Fibroblast of skin of abdomen (primary cell): ENCODE measurements around the gene GAL3ST3.
A peak's percentile ranks its signal among the peaks of the same experiment; 100 is the strongest.
"Not testable (repeated sequence)": the region's sequence is repeated elsewhere in the genome, so short reads cannot be mapped to it uniquely, and the experiment has no call there.

Experiments
- DNase-seq: peaks from one replicate; pipeline ENCODE4 v3.0.0-alpha.2; 2013

The GAL3ST3 gene

DNA sequence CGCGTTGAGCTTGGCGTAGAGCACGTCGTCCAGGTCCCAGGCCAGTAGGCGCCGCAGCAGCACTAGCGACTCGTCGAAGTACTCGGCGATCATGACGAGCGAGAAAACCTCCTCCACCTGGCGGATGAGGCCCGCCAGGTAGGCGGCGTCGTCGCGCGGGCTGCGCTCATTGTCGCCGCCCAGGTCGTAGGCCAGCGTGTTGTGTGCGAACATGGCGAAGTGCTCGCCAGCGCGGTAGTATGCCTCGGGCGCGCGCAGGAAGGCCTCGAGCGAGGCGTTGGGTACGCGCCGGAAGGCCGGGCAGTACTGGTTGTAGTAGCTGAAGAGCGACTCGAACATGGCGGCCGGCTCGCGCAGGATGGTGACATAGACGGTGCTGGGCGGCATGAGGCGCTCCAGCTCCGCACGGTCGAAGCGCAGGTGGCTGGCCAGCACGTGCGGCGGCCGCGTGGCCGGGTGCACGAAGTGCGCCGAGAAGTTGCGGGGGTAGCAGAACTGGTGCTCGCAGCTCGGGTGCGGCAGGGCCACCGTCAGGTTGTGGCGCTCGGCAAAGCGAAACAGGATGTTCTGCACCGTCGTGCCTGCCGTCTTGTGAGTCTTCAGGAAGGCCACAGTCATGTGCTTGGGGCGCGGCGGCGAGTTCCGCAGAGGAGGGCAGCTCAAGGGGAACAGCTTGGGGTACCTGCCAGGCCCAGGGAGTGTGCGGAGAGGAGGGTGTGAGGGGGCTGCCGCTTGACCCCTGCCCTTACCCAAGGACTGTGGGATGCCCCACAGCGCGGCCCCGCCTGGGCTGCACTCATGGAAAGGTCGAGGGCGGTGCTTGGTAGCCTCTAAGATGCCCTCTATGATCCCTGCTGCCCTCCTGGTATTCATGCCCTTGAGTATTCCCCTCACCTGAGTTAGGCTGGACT lies 5.7 kb downstream of the GAL3ST3 start:
- DNase-seq: no peak

DNA sequence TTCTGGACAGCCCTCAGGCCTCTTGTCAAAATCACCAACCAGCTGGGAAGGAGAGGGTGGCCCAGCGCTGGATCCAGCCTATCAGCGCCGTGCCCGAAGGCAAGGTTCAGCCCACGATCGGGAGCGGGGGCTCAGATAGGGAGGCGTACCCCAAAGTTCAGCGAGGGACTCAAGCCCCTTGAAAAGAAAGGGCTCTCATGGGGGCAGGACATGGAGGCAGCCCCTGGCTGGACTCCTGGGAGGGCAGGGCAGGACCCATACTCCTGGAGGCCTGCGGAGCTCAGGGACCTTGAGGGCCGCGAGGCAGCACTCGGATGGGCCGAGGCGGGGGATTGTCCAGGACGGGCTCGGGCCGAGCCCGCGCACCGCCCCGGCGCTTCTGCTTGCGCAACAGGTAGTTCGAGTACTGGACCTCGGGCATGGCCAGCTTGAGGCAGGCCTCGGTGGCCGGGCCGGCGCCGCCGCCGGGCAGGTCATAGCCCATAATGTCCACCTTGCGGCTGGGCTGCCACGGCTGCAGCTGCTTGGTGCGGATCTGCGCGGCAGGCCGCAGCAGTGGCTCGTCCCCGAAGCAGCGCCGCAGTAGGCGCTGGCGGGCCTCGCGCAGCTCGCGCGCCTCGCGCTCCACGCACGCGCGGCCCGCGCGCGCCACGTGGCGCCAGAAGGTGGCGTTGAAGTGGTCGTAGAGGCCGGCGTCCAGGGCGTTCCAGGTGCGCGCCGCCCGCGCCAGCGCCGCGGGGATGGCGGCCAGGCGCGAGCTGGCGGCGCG lies 6.5 kb downstream of the GAL3ST3 start:
- DNase-seq: no peak

DNA sequence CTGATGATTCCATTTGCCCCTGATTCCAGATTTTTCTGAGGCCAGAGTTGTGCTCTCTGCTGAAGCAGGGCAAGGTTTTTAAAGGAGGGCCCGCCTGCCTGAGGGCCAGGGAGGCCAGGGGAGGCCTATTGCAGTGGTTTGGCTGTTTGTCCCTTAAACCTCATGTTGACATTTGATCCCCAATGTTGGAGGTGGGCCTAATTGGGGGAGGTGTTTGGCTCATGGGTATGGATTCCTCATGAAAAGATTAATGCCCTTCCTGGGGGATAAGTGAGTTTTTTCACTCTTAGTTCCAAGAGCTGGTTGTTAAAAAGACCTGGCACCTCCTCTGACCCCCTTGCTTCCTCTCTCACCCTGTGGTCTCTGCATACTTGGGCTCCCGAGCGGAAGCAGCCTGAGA lies 9.2 kb downstream of the GAL3ST3 start:
- no peak for DNase-seq

DNA sequence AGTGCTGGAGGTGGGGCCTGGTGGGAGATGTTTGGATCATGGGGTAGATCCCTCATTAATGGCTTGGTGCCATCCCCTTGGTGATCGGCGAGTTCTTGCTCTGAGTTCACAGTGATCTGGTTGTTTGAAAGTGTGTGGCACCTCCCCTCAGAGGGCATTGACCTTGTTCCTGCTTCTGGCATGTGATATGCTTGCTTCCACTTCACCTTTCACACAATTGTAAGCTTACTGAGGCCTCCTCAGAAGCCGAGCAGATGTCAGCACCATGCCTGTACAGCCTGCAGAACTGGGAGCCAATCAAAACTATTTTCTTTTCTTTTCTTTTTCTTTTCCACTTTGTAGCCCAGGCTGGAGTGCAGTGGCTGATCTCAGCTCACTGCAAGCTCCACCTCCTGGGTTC lies 11.6 kb downstream of the GAL3ST3 start:
- no peak for DNase-seq

DNA sequence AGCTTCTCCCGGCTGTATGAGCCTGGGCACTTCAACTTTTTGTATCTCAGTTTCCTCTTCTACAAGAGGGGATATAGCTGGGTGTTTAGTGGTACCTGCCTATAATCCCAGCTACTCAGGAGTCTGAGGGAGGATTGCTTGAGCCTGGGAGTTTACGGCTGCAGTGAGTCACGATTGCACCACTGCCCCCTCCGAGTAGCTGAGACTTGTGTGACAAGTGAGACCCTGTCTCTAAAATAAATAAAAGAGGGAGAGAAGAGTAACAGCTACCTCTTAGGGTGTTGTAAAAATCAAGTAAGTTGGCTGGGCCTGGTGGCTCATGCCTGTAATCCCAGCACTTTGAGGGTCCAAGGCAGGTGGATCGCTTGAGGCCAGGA lies 12.6 kb downstream of the GAL3ST3 start:
- DNase-seq: no peak

DNA sequence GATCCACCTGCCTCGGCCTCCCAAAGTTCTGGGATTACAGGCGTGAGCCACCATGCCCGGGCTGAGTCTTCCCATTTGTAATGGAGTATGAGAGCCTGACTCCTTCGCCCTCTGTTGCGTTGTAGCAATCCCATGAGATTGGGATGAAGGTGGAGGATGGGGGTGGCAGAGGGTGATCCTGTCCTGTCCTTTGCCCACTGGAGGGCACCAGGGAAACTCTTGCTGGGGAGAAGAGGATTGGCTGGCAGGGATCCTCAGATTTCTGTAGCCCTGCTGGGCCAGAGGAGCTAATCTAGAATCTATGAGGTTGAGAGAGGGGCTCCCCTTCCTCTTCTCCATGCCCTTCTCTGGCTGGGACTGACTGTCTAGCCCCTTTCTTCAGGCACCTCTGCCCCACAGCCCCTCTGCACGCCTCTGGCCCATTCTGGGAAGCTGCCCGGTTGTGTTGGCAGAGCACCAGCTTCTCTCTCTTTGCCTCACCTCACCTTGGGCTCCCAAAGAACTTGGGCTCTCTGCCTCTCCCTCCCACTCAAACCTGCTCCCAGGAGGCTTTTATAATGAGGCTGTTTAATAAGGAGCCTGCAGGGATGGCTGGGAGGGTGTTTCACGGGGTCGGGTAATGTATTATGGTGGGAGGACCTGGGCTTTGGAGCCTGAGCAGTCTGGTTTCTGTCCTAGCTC lies 13.2 kb downstream of the GAL3ST3 start:
- no peak for DNase-seq

DNA sequence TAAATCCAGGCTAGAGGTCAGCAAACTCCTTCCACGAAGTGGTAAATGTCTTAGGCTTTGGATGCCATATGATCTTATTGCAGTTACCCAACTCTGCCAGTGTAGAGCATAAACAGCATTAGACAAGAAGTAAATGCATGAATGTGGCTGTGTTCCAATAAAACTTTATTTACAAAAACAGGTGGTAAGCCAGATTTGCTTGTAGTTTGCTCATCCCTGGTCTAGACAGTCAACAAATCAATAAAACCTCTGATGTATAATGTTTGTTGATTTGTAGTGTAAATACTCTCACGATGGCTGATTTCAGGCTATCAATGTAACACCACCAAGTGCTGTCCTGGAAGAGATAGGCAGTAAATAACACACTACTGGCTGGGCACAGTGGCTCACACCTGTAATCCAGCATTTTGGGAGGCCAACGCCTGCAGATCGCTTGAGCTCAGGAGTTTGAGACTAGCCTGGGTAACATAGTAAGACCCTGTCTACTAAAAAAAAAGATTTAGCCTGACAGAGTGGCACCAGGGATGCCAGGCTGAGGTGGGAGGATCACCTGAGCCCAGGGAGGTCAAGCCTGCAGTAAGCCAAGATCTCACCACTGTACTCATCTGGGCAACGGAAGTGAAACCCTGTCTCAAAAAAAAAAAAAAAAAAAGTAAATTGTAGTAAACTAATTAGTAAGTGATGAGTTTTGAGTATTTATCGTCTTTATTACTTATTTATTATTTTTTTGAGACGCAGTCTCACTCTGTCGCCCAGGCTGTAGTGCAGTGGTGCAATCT lies 15.8 kb downstream of the GAL3ST3 start:
- DNase-seq: no peak

DNA sequence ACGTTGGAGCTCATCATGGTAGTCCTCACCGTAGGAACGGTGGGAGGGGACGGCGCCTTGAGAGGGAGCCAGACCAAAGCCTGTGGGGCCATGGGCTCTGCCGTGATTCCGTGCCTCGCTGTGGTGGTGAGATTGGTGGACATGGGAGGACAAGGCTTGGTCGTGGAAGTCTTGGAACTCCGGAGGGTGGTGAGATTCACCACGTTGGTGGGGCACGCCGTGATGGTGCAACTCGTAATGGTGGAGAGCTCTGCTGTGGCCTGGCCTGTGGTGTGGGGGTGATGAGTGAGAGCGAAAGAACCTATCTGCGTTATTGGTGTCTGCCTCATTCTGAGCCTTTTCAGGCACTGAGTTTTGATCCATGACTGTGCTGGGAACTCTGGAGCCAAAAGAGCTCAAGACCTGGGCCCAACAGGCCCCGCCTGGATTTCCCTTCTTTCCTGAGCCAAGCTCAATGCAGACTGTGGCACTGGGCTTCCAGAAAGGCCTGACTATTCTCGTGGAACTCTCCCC lies 22.9 kb downstream of the GAL3ST3 start, which contains the start of gene CATSPER1:
CATSPER1 (minus strand) TSS at position 463 of the 513 bp plus-strand sequence; CDS start at position 363, 100 bp downstream.
- no peak for DNase-seq

DNA sequence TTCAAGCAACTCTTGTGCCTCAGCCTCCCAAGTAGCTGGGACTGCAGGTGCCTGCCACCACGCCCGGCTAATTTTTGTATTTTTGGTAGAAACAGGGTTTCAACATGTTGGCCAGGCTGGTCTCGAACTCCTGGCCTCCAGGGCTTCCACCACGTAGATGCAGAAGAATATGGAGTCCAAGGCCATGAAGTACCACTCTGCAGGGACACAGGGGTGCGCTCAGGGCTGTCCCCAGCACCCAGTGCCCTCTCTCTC lies 25.8 kb downstream of the GAL3ST3 start:
- DNase-seq: not testable (repeated sequence)

DNA sequence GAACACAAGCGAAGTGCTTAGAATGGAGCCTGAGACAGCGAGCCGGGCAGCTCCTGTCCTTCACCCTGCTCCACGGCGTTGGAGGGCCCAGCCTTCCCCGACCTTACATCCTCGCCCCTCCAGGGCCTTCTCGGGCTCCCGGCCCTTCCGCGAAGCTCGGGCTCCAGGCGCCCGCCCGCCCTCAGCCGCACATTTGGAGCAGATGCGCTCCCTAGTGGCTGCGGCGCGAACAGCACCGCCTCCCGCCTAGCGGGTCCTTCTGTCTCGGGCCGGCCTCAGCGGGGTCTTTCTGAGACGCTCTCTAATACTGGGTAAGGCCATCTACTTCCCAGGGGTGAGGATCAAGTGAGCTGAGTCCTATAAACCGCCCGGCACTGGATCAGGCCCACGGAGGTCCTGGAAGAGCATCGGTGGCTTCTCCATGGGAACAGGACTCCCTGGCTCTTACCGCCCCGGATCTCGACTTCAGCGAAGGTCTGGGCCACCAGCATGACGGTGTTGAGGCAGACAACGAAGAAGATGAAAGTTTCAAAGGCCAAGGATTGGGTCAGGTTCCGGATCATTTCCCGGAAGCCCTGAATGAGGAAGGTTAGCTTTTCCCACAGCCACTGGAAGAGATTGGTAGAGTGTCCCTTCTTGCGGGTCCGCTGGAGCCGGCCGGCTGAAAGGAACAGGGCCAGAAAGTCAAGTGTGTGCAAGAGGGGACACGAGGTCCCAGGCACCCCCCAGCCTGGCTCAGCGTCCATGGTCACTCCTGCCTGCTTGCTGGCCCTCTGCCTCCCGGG lies 26.4 kb downstream of the GAL3ST3 start:
- DNase-seq: peak; percentile 52

DNA sequence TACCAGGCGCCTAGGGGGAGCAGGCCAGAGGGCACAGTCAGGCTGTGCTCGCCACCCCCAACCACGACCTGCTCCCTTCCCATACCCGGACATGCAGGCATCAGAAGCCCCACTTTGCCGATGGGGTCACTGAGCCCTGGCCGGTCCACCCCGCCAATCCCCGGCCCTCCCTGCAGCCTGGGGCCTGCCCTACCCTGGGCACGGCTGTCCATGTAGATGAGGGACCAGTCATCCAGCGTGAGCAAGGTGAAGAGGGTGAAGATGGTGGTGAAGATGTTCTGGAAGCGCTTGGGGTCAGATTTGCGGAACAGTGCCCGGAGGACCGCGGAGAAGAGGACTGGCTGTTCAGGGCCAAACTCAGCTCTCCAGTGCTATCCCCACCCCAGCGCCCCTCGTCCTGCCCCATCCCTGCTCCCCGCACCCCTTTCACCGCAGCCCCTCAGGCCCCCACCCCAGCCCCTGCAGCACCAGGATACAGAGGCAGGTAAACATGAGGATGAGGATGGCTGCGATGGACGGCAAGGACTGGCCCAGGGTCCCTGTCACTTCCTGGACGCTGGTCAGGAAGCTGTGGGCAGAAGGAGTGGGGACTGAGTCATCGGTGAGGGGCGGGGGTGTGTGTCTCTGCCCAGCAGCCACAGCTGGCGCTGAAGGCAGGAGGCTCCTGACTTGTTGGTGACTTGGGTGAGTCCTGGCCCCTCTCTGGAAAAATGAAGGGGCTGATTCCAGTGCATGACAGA lies 28.2 kb downstream of the GAL3ST3 start:
- peak; percentile 48 for DNase-seq

DNA sequence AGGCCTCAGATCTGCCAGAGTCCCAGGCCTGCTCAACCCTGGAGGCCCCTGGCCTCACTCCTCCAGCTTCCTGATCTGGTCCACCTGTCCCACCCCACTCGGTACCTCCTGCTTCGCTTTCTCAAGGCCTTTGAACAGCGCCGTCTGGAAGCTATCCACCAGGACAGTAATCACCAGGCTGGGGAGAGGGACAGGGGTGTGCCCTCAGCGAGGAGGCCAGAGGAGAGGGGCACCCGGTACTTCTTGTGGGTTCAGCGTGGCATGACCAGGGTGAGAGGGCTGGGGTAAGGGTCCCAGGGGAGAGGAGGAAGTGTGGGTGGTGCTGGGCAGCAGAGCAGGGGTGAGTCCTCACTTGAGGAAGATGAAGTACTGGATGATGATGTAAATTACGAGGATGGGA lies 28.7 kb downstream of the GAL3ST3 start:
- no peak for DNase-seq

DNA sequence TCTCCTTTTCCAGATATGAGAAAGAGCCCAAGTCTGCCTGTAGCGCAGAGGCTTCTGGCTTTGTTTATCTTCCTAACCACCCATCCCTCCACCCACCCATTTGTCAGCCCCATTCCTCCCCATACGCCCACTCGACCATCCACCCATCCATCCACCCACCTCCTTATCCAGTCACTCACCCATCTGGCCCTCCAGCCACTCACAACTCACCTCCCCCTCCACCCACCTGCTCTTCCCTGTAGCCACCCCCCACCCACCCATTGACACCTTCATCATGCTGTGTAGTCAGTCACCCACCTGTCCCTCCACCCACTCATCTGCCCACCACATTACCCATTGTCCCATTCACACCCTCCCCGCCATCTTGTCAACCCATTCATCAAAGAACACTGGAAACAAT lies 31.6 kb downstream of the GAL3ST3 start:
- DNase-seq: no peak

DNA sequence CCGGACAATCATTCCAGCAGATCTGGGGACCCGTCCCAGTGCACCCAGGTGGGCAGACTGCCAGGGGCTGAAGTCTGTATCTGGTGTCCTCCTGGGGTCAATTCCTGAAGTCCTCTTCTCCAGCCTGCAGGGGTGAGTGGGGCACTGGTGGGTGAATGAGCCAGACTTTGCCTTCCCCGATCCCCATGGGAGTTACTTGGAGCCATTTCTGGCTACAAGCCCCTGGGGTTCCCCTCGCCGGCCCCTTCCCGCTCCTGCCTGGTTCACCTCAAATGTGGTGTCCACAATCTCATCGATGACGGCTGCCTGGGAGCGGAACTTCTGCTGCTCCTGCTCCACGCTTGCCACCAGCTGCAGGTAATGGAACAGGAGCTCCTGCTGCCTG lies 32.2 kb downstream of the GAL3ST3 start:
- no peak for DNase-seq

DNA sequence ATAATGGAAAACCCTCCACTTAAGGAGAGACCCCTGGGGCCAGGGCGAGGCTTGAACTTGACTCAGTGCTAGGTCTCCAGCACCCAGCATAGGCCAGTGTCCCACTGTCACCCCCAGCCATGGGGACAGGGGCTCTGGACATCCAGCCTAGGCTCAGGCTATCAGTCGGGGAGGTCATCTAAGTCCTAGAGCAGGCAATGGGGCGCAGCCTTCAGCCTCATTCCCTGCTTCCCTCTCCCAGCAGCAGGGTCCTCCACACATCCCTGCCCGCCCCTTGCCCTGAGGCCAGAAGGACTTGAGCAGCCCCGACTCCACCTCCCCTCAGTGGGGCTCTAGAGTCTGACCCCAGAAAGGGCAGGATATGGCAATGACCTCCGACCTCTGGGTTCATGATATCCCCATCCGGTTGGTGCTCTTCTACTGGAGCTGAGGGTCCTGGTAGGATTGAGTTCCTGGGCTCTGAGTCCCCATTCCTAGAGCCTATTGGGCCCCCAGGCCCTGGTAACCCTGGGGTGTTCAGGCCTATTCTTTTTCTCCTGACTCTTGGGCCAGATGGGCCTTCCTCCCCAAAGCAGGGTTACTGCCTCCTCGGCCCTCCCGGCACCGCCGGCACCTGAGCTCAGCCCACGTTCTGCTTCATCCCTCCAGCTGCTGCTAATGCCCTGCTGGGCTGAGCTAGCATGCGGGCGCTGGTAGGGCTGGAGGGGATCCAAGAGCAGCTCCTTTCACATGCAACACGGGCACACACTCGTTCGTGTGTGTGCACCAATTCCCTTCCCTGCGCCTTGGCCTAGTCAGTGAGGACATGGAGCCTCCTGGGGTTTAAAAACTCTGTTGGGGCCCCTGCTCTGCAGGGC lies 32.8 kb downstream of the GAL3ST3 start:
- DNase-seq: no peak

DNA sequence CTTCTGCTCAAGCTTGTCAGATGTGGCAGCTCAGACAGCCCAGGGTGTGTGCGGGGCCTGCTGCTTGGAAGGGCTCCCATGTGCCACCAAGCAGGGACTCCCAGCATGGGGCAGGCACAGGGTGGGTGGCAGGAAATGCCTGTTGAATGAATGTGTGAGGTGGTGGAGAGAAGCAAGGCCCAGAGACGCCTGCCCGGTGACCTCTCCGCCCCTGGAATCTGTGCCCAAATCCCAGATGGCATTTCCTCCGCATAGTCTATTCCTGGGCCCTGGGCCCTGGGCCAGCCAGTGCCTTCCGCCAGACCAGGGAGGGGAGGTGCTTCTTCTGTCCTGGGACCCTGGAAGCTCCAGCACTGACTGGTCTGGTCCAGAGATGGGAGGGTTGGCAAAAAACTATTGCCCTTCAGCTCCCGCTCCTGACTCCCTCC lies 33.5 kb downstream of the GAL3ST3 start:
- peak; percentile 12 for DNase-seq

DNA sequence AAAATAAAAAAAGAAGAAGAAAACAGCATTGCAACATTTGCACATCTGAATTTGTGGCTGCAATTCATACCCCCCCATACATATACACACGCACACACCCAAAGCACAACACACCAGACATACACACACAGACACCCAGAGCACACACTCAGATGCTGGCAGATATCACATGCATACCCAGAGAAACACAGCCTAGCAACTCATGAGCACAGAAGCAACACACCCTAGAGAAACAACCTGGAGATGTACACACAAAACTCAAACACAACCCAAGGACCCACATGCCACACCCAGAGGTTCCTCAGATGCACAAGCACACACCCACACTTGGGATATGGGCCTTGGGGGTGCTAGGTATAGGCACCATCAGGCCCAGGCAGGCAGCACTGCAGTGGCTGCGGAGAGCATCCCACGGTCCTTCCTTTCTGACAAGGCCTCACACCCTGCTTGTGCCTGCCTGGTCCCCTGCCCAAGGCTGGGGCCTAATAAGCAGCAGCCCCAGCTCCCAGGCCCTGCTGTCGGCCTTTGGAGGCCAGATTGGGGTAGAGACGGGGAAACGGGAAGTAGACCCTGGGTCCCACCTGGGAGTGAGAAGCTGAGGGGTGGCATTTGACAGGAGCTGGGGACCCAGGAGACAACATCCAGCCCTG lies 34.0 kb downstream of the GAL3ST3 start:
- DNase-seq: no peak

DNA sequence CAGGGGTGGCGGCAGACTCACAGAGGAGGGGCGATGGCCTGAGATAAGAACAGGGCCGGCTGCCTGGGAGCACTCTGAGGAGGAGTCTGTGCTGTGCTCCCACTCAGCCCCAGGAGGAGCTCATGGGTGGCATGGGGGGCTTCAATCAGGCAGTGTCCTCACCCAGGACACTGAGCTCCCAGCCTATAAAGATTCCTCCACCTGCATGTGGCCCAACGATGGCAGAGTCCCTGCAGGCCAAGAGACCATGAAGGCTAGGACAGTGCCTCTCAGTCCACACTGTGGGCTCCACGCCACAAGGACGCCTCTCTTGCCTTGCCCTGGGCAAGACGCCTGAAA lies 35.2 kb downstream of the GAL3ST3 start:
- no peak for DNase-seq
